GM18867 (cell line): Measurements from ENCODE around the gene SH3GL3.

Experiments used
- ATAC-seq: cut with Tn5 transposase; IDR thresholded peaks from one replicate; pipeline ENCODE4 v1.9.1; 2021; ENCODE audit warnings: mild to moderate bottlenecking, moderate library complexity; ENCODE audit not compliant: unreplicated experiment

Gene SH3GL3

GRCh38 chr15:83446904-83447709 is at the start of gene SH3GL3:
Gene SH3GL3 (plus strand): TSS chr15:83447341. CDS start chr15:83447534, 193 bp downstream.
- ATAC-seq, result no peak

- ATAC-seq, result no peak
These were observed 48.5 kb upstream of the SH3GL3 start for GRCh38 chr15:83398626-83399025.

GRCh38 chr15:83404121-83404520 is 43.0 kb upstream of the SH3GL3 start:
- ATAC-seq, result no peak

- ATAC-seq, result no peak
These were observed 36.6 kb upstream of the SH3GL3 start for GRCh38 chr15:83410532-83410931.

GRCh38 chr15:83413054-83413719 is 34.0 kb upstream of the SH3GL3 start:
- ATAC-seq, result no peak

- ATAC-seq, result no peak
These were observed 25.1 kb upstream of the SH3GL3 start for GRCh38 chr15:83422081-83422480.

GRCh38 chr15:83422541-83422940 is 24.6 kb upstream of the SH3GL3 start:
- no peak for ATAC-seq

GRCh38 chr15:83424101-83424500 is 23.0 kb upstream of the SH3GL3 start:
- no peak for ATAC-seq

GRCh38 chr15:83430441-83430840 is 16.7 kb upstream of the SH3GL3 start:
- ATAC-seq, result no peak

- ATAC-seq, result no peak
These were observed 15.6 kb upstream of the SH3GL3 start for GRCh38 chr15:83431521-83431920.

GRCh38 chr15:83435202-83435601 is 11.9 kb upstream of the SH3GL3 start:
- no peak for ATAC-seq

- no peak for ATAC-seq
These were observed 11.4 kb upstream of the SH3GL3 start for GRCh38 chr15:83435782-83436181.

GRCh38 chr15:83436513-83437158 is 10.5 kb upstream of the SH3GL3 start:
- ATAC-seq, result no peak

GRCh38 chr15:83443076-83443847 is 3.9 kb upstream of the SH3GL3 start:
- ATAC-seq, result no peak

- no peak for ATAC-seq
These were observed 2.2 kb upstream of the SH3GL3 start for GRCh38 chr15:83444936-83445335.

- ATAC-seq, result no peak
These were observed 1.5 kb upstream of the SH3GL3 start for GRCh38 chr15:83445643-83446042.

GRCh38 chr15:83446417-83446816 is 724 bp upstream of the SH3GL3 start:
- no peak for ATAC-seq

- no peak for ATAC-seq
These were observed 2.1 kb downstream of the SH3GL3 start for GRCh38 chr15:83449250-83449671.

GRCh38 chr15:83449937-83450506 is 2.9 kb downstream of the SH3GL3 start:
- no peak for ATAC-seq

GRCh38 chr15:83457149-83457548 is 10.0 kb downstream of the SH3GL3 start:
- no peak for ATAC-seq

GRCh38 chr15:83458381-83458780 is 11.2 kb downstream of the SH3GL3 start:
- no peak for ATAC-seq
